SW 1271 (cell line): Measurements from ENCODE around the gene RTF2.
A peak's percentile ranks its signal among the peaks of the same experiment; 100 is the strongest.

Experiments
- DNase-seq, 2 experiments: peaks; one replicate each; lab custom pipeline; 2025; lab: John Stamatoyannopoulos, UW

RTF2 gene

DNA sequence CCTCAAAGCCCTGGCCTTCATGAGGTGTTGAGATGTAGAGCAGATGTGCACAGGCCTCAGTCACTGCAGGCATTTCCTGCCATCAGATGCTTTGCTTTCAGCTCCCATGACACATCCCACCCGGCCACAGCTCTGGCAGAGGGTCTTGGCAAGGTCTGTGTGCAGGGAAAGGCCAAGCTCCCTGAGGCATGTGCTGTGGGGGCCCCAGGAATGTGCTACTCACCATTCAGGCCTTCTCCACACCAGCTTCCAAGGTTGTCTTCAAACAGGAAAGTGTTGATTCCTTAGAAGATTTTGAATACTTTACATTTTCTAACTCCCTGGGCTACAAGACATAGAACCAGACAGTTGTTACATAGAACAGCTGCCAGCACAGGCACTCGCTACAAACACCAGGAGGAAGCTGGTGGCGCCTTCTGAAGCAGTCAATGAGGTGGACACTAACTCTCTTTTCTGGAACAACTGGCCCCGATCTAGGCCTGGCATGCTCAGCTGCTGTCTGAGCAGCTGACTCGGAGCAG, 28.6 kb upstream of the RTF2 start:
- no peak for DNase-seq

GRCh38 chr20:56440346-56441007, 27.9 kb upstream of the RTF2 start:
- no peak for DNase-seq

- no peak for DNase-seq
Observed at GRCh38 chr20:56442389-56443365, 25.8 kb upstream of the RTF2 start.

DNA sequence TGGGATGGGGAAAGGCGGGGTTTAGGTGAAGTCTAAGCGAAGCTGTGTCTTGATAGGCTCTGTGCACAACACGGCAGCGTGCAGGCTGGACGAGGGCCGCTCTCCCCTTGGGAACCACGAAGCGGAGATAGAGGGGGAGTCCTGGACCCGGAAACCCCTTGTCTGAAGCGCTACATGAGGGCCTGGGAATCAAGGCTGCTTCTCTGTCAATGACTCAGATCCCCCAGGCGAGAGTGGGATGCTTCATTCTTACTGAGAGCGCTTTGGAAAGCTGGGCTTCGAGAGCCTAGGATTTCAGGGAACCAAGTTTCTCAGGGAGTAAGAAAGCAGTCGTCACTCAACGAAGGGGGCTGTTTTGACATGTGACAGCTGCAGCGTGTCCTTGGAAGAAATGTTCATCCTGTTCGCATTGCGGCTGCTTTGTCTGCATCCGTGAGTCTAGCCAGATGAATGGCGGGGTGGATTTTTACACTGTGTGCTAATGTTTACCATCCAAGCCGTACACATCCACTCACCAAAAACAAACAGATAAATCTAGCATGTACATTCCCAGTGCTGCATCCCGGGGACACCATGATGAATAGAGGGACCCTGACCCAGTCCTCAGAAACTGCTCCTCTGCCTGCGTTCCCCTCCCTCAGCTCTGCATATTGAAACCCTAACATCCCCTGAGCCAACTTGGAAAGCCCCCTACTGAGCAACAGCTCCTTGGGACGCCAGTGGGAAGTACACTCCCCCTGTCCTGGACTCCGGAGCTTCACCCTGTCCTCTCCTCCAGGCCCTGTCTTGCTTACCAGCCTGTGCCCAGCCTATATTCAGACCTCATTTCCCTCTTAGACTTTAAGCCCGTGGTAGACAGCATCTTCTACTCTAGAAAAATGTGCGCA, 24.5 kb upstream of the RTF2 start:
- no peak for DNase-seq

GRCh38 chr20:56445130-56445529, 23.3 kb upstream of the RTF2 start:
- DNase-seq, result no peak

DNA sequence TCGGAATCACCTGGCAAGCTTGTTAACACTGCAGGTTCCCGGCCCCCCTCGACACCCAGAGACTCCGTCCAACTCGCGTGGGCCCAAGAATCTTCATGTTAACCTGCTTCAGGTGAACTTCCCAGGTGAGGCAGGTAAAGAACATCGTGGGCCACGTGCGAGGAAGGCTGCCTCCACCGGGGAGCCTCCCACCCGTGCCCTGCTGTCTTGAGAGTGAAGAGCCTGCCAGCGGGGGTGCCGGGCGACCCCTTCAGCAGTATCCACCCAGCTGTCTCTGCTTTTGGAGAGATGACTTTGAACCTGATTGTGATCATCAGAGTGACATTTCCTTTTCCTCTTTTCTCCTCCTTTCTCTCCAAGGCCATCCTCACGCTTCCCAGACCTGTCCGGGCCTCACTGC, 22.9 kb upstream of the RTF2 start:
- DNase-seq, result no peak

GRCh38 chr20:56447227-56447626, 21.2 kb upstream of the RTF2 start:
- DNase-seq, result no peak

GRCh38 chr20:56449459-56449858, 19.0 kb upstream of the RTF2 start:
- DNase-seq, result no peak

DNA sequence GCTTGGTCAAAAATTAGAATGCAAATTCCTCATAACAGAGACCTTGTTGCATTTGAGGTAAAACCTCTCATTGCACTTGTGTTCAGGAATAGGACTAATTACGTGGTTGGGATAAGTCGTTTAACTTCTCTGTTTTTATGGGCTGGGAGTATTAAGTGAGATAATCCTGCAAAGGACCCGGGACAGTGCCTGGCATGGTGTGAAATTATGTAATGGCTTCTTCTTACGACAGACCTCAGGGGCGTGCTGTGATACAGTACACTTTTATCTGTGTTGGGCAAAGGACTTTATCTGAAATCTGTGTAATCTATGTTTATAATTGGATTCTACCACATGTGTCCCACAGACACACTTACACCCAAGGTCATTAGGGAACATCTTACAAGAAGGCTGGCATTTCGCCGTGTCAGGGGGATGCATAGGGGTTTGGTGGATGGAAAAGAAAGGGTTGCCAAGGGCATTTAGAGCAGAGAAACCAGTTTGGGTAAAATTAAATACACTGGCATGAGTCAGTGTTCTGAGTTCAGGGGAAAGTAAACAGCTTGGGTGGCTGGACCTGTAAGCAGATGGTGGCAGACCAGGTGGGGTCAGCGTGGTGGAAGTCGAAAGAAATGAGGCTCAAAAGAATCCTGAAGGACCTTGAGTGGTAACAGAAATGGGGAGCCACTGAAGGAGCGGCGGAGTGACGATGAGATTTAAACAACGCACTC, 17.2 kb upstream of the RTF2 start:
- DNase-seq, result no peak

GRCh38 chr20:56453352-56453751, 15.1 kb upstream of the RTF2 start:
- no peak for DNase-seq

- DNase-seq, result no peak
Observed at GRCh38 chr20:56454754-56455153, 13.7 kb upstream of the RTF2 start.

DNA sequence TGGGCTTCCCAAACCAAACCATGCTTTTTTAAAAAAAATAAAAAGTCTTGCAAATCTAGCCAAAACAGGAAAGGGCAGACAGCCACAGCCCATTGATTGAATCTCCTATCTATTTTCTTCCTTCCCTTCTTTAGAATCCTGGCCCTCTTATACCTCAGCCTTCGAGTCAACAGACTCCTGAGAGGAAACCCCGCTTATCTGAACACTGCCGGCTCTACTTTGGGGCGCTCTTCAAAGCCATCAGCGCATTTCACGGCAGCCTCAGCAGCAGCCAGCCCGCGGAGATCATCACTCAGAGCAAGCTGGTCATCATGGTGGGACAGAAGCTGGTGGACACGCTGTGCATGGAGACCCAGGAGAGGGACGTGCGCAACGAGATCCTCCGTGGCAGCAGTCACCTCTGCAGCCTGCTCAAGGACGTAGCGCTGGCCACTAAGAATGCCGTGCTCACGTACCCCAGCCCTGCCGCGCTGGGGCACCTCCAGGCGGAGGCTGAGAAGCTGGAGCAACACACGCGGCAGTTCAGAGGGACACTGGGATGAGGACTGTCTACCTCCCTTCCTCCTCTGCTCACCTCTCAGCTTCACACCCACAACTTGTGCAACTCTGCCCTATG, 10.1 kb upstream of the RTF2 start:
- DNase-seq, result no peak

DNA sequence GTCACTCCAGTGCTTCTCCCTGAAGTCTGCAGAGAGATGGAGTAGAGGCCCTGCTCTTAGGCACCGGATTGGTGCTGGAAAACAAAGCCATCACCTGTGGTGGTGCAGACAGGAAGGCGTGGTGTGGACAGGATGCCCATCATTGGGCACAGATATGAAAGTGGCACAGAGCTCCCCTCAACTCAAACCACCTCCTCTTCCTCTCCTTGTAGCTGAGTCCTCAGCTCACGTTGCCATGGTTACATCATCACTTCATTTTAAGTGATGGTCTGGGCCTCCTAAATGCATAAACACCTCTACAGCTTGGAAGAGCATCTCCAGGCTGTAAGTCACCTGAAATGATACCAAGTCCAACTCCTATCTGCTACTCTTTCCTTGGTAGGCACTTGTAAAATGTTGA, 8.0 kb upstream of the RTF2 start:
- no peak for DNase-seq

DNA sequence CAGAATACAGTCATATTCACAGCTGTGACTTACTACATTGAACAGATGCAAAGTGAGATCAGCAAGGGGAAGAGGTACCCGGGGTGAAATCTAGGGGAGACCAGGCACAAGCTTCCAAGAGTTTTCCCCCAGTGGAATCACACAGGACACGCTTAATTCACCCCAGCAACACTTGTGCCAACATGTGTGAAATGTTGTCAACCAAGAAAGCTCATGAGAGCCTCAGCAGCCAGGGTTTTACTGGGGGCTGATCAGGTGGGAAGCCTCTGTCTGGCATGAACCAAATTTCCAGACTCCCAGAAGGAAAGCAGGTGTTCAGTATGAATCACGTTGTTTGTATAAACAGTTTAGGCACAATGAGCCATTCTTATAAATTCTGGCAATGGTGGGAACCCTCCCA, 6.9 kb upstream of the RTF2 start:
- DNase-seq, result no peak

- no peak for DNase-seq
Observed at GRCh38 chr20:56463428-56463827, 5.0 kb upstream of the RTF2 start.

DNA sequence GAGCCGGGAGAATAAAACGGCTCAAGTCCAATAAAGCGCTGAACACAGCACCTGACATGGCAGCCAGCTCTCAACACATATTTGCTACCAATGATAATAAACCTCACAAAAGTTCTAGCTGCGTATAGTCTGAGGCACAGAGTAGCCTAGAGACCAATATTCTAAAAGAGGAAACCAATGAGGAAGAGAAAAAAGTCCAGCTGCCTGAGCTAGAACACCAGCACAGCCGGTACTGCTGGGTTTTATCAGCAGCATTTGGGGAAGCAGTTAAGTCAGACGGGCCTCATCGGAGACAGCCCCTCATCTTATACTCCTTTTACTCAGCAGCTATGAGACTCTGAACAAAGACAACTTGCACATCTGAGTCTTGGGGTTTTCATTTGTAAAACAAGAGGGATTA, 2.4 kb upstream of the RTF2 start:
- no peak for DNase-seq

DNA sequence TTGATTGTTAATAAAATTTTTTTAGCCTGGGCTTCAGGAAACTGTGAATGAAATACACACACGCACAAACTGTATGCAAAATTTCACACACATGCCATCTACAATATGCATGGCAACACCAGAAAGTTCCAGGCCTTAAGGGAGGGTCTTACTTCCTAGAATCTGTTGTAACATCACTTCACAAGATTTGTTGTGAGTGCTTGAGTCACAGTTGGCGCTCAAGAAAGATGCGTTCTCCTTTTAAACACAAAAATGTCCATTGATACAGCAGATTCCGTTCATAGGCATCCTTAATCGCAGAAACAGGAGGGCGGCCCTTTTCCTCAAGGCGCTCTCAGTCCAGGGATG, 485 bp upstream of the RTF2 start:
- no peak for DNase-seq

- DNase-seq, result peak in 1 of 2 experiments; percentile 7
Observed at GRCh38 chr20:56469077-56469449, 636 bp downstream of the RTF2 start.

DNA sequence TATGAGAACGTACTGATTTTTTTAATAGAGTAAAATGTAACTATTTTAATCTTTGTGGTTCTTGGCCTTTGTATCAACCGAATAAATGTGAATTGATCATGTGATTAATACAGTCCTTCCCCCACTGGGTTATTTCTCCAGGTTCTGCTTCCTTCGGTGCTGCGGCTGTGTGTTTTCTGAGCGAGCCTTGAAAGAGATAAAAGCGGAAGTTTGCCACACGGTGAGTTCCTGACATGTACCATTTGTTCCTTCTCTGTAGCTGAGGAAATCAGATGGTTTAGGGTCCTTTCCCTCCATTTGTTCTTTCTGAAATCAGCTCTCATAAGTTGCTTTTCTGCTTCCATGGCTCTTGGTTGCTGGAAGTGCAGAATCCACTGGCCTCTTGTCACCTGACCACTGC, 15.5 kb downstream of the RTF2 start:
- no peak for DNase-seq

DNA sequence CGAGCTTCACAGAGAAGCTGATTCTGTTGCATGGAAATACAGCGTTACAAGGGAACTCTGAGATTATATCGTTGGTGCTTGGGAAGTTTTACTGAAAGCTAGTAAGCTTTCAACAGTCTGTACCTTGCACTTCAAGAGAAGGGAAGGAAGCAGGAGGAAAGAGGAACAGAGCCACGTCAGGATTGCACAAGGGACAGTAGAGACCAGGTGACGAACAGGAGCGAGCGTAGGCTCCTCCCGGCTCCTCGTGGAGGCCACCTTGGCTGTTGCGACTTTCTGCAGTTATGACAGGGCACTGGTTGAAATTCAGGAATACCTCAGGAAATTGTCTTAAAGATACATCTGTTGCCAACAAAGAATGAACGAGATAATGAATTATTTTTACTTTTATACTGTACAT, 18.8 kb downstream of the RTF2 start:
- no peak for DNase-seq

GRCh38 chr20:56488566-56488965, 20.1 kb downstream of the RTF2 start:
- no peak for DNase-seq
